Measurements from ENCODE around the gene MRPL10.

- TF ChIP-seq EP300 (IDR thresholded peaks at IDR 0.05) (no peak), CTCF (IDR thresholded peaks at IDR 0.05) (no peak)
These were observed 20.4 kb upstream of the MRPL10 start for GRCh38 chr17:47851764-47852112.

Data from gastroesophageal sphincter (tissue), 3 donors.